Glutamatergic neuron (in vitro differentiated cells): ENCODE measurements around the gene CPNE1. TPM values are rescaled to one million over a fixed set of nuclear protein-coding genes. Genes with fewer than 3 reads are reported as not detected.

Experiments
- DNase-seq: peaks from one replicate; pipeline ENCODE4 v3.0.0; 2022
- H3K27ac Mint-ChIP-seq: one replicate; pipeline ENCODE4 v1.8.0; 2020; ENCODE audit warnings: mild to moderate bottlenecking, mixed read lengths, inconsistent platforms; ENCODE audit not compliant: unreplicated experiment
- H3K27me3 Mint-ChIP-seq: one replicate; pipeline ENCODE4 v1.8.0; 2020; ENCODE audit warnings: mild to moderate bottlenecking, moderate library complexity, mixed read lengths, inconsistent platforms; ENCODE audit not compliant: unreplicated experiment
- H3K36me3 Mint-ChIP-seq: one replicate; pipeline ENCODE4 v1.8.0; 2020; ENCODE audit warnings: mild to moderate bottlenecking, mixed read lengths, inconsistent platforms; ENCODE audit not compliant: unreplicated experiment
- H3K4me1 Mint-ChIP-seq: one replicate; pipeline ENCODE4 v1.8.0; 2020; ENCODE audit warnings: mild to moderate bottlenecking, low read depth, mixed read lengths, inconsistent platforms; ENCODE audit not compliant: unreplicated experiment
- H3K4me3 Mint-ChIP-seq: one replicate; pipeline ENCODE4 v1.8.0; 2020; ENCODE audit warnings: mild to moderate bottlenecking, mixed read lengths, inconsistent platforms; ENCODE audit not compliant: unreplicated experiment
- H3K9me3 Mint-ChIP-seq: one replicate; pipeline ENCODE4 v1.8.0; 2020; ENCODE audit warnings: mild to moderate bottlenecking, moderate library complexity, mixed read lengths, inconsistent platforms; ENCODE audit not compliant: unreplicated experiment
- CTCF ChIP-seq: fragments of 200-600 bp; sonication (generic); IDR thresholded peaks from one replicate; pipeline ENCODE4 v1.5.0; 2021; ENCODE audit not compliant: partially characterized antibody, unreplicated experiment
- total RNA-seq: library from RNA; stranded (reverse); fragmentation: NEBNext Ultra II Directional; extraction: Animal tissue kit (Norgen Biotek cat#: 25700); gene quantifications from one replicate; pipeline ENCODE4 v1.2.1, GENCODE V29; 2021; ENCODE audit not compliant: unreplicated experiment

The CPNE1 gene
- total RNA-seq, 1 donor from 2014 or later: 327 TPM

- no peak for DNase-seq
- no peak overlapping the region for H3K4me3 Mint-ChIP-seq
- no peaks in the 10 kb centered on the region for H3K36me3 Mint-ChIP-seq
Observed at GRCh38 chr20:35601990-35602389, 62.7 kb downstream of the CPNE1 start.

GRCh38 chr20:35600993-35601973 lies 63.4 kb downstream of the CPNE1 start:
- Mint-ChIP-seq H3K9me3 (peaks cover 9% of the 10 kb centered on the region), H3K36me3 (no peaks in the 10 kb centered on the region), H3K27ac (no peak overlapping the region), H3K4me3 (peak overlapping the region; percentile 82), H3K27me3 (peaks cover 14% of the 10 kb centered on the region), H3K4me1 (peaks cover 4% of the 10 kb centered on the region)
- peak; percentile 81 for DNase-seq
- TF ChIP-seq CTCF: no peak

More at GRCh38 chr20:35601990-35602389, 62.7 kb downstream of the CPNE1 start:
- peaks cover 4% of the 10 kb centered on the region for H3K4me1 Mint-ChIP-seq
- H3K9me3 Mint-ChIP-seq: peaks cover 9% of the 10 kb centered on the region
- H3K27me3 Mint-ChIP-seq: peaks cover 15% of the 10 kb centered on the region
- no peak overlapping the region for H3K27ac Mint-ChIP-seq
- no peak for TF ChIP-seq CTCF

GRCh38 chr20:35600176-35600992 lies 64.3 kb downstream of the CPNE1 start:
- no peak for TF ChIP-seq CTCF
- DNase-seq: no peak
- no peak overlapping the region for H3K4me3 Mint-ChIP-seq

GRCh38 chr20:35599776-35600120 lies 65.0 kb downstream of the CPNE1 start:
- H3K4me1 Mint-ChIP-seq: peaks cover 4% of the 10 kb centered on the region

More at GRCh38 chr20:35600176-35600992, 64.3 kb downstream of the CPNE1 start:
- Mint-ChIP-seq H3K27ac (no peak overlapping the region), H3K36me3 (no peaks in the 10 kb centered on the region), H3K4me1 (peaks cover 4% of the 10 kb centered on the region), H3K9me3 (peaks cover 11% of the 10 kb centered on the region), H3K27me3 (peaks cover 14% of the 10 kb centered on the region)

More at GRCh38 chr20:35599776-35600120, 65.0 kb downstream of the CPNE1 start:
- no peak overlapping the region for H3K4me3 Mint-ChIP-seq
- no peak overlapping the region for H3K27ac Mint-ChIP-seq
- DNase-seq: no peak
- no peaks in the 10 kb centered on the region for H3K36me3 Mint-ChIP-seq
- peaks cover 14% of the 10 kb centered on the region for H3K27me3 Mint-ChIP-seq
- no peak for TF ChIP-seq CTCF
- peaks cover 11% of the 10 kb centered on the region for H3K9me3 Mint-ChIP-seq
